Stimulated activated CD8-positive, alpha-beta memory T cell treated with anti-CD3 and anti-CD28 coated beads, Interleukin-4, amount 100 ng/mL, for 48 hours (primary cell): Measurements from ENCODE around the gene GIPC2.
"Not testable (repeated sequence)": the region's sequence is repeated elsewhere in the genome, so short reads cannot be mapped to it uniquely, and the experiment has no call there.

ENCODE experiments used
- DNase-seq: peaks from one replicate; pipeline ENCODE4 v3.0.0-alpha.2; 2020

Gene GIPC2

GRCh38 chr1:78070210-78070609 is 24.4 kb downstream of the GIPC2 start:
- DNase-seq, result no peak

GRCh38 chr1:78070758-78071157 is 25.0 kb downstream of the GIPC2 start:
- no peak for DNase-seq

GRCh38 chr1:78071696-78072095 is 25.9 kb downstream of the GIPC2 start:
- no peak for DNase-seq

DNA sequence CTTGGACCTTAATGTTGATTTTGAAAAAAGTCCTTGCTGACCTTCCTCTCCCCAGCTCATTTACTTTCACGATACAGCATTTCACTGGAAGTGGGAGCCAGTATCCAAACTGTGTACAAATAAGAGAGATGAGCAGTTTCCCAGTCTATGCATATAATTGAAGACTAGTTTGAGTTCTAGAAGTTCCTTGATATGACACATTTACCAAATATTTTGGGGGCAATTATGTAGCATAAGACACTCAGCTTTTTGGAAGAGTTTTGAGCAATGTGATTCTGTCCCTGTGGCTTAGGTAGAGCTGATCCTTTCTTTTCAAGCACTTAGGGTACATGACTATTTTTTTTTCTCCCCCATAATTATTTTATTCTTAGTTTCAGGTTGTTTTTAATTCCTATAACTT is 26.4 kb downstream of the GIPC2 start:
- no peak for DNase-seq

DNA sequence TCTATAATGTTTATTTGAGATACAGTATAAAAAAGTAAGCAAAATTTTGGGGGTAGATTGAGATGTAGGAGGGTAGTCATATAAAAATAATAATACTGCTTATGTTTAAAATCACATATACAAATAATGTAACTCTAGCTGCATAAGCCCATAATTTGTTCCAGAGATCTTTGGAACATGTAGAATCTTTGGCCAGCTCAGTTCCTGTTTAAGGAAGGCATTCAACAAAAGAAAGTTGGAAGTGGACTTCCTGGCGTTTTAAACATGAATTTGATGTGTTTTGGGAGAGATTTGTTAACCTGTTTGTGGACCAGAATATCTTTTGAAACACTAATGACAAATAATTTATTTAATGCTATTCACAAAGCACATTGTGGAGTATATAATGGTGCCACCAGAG is 27.7 kb downstream of the GIPC2 start:
- no peak for DNase-seq

DNA sequence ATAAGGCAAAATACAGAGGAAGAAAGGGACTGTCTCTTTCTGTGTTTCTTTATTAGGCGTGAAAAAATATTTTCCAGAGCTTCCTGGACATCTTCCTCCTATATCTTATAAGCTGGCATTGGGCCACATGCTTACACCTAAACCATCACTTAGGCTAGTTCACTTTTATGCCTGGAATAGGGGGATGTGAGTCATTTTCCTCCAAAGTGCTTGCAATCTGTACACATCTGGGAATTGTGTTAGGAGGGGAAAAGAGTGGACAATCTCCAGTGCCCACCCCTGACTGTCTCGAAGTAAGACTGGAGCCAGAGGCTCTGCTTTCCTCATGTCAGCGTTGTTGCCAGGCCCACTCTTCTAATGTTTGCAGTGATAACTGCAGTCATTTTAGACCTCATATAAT is 29.9 kb downstream of the GIPC2 start:
- no peak for DNase-seq

DNA sequence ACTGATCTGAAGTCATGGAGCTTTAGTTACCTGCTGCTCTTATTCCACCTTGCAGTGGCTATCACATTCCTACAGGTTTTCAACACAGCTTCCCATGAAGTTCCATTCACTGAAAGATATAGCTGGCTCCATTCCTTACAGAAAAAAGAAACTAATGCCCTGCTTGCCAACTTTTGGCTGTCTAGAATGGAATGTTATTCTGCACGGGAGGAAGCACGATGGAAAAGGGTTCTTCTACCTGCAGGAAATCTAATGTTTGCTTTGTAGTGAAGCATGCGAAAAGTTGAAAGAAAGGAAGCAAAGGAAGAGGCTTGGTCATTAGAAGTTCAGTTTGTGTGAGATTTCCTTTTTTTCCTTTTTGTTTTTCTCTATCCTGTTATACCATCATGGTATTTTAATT is 32.6 kb downstream of the GIPC2 start:
- DNase-seq, result no peak

DNA sequence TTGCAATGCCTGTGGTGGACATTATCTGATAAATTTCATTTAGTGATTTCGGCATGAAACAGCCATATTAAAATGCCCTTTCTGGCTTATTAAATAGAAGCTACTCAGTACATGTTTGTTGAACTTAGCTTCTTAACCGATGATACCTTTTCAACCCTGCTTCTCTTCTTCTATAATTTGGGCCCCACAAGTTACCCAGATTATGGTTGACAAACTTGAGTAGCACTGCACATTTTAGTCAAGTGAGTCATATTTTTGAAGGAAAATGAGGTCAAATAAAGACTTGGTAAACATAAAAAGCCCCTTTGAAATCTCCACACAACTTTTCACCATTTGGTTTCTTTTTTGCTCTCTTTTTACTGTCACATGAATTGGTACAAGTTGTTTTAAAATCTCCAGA is 33.8 kb downstream of the GIPC2 start:
- no peak for DNase-seq

- no peak for DNase-seq
Measured at GRCh38 chr1:78080767-78081166, 35.0 kb downstream of the GIPC2 start.

GRCh38 chr1:78081980-78082860 is 36.5 kb downstream of the GIPC2 start:
- no peak for DNase-seq

- DNase-seq, result not testable (repeated sequence)
Measured at GRCh38 chr1:78084639-78085038, 38.9 kb downstream of the GIPC2 start.

DNA sequence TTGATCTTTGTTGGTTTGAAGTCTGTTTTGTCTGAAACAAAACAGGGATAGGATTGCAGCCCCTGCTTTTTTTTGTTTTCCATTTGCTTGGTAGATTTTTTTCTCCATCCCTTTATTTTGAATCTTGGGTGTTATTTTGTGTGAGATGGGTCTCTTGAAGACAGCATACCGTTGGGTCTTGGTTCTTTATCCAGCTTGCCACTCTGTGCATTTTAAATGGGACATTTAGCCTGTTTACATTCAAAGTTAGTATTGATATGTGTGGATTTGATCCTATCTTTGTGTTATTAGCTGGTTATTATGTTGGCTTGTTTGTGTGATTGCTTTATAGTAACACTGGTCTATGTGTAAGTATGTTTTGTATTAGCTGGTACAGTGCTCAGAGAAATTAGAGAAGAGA is 40.9 kb downstream of the GIPC2 start:
- no peak for DNase-seq

- no peak for DNase-seq
Measured at GRCh38 chr1:78088015-78088414, 42.2 kb downstream of the GIPC2 start.

GRCh38 chr1:78088486-78088885 is 42.7 kb downstream of the GIPC2 start:
- no peak for DNase-seq

GRCh38 chr1:78089010-78089409 is 43.2 kb downstream of the GIPC2 start:
- DNase-seq, result no peak

- no peak for DNase-seq
Measured at GRCh38 chr1:78090472-78091133, 44.8 kb downstream of the GIPC2 start.

- DNase-seq, result no peak
Measured at GRCh38 chr1:78091215-78091813, 45.5 kb downstream of the GIPC2 start.

DNA sequence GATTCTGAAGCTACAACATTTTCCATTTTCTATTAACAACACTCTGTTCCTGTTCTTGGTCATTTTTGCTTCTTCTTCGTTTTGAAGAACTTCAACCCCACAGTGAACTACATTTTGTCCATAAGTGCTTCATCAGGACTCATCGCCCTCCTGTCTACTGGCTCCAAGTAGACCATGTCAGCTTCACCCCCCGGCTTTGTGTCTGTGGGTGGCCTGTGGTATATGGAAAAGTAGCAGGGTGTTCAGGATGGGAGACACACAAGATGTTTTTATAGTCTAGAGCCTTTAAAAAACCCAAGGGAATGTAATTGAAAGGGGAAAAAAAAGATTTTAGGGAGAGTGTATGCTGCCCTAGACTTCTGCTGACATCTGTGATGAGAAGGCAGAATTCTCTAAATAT is 46.1 kb downstream of the GIPC2 start:
- no peak for DNase-seq

DNA sequence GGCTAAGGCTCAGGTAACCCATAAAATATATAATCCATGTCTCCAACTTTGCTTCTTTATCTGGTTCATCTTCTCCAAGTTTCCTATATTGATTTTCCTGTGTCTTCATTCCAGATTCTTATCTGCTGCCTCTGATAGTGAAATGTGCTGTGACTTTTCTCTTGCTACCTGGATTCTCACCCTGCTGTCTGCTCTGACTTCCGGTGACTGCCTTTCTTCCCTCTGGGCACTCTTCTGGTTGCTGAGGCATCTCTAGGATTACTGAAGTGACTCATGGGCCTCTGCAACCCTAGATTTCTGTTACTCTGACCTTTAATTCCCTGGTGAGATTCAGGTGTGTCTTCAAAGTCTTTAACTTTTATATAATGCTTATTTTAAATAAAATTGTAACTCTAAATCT is 46.9 kb downstream of the GIPC2 start:
- DNase-seq, result no peak

GRCh38 chr1:78093560-78093959 is 47.8 kb downstream of the GIPC2 start:
- DNase-seq, result no peak

DNA sequence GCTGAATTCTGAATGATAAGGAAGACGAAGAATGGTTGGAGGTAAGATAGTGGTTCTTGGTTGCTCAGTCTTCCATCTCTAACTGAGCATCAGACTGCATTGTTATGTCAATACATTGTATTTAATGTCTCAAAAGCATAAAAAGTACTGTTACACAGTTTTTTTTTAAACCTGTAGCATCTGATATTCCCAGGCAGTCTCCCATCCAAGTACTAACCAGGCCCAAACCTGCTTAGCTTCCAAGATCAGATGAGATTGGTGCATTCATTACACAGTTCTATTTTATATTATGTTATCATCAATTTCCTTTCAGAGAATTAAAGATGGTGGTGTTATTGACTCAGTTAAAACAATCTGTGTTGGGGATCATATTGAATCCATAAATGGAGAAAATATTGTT is 48.9 kb downstream of the GIPC2 start:
- no peak for DNase-seq

DNA sequence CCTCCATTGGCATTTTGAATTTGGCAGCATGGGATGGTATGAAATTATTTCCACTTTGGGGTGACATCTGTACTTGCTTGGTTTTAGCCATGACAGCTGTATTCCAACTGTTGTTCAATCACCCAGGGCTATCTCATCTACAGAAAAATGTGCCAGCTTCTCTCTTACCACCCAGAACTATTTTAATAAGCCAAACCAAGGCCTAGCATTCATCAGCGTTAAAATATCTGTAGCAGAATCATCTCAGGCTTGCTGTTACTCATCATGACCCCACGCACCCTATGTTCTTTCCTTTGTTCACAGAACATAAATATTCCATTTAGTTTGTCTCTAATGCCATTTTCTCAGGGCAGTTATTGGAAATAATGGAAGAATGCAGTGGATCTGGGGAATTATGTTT is 49.8 kb downstream of the GIPC2 start:
- DNase-seq, result no peak

DNA sequence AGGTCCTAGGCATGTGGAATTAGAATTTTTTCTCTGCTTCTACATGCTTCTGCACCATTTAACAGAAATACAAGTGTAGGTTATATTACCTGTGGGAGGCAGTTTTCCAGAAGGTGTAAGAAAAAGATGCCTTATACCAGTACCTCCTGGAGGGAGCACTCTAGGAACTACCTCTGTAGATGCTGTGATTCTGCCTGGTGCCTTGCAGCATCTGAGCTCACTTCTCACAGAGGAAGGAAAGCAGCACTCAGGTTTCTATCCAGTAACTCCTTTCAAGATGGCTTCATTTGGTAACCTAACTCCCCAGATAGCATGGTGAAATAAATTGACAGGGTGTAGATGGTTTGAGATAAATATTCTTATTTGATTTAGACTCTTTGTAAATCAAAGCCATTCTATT is 50.3 kb downstream of the GIPC2 start:
- DNase-seq, result no peak

GRCh38 chr1:78096976-78097375 is 51.2 kb downstream of the GIPC2 start:
- no peak for DNase-seq
